ENCODE data around the gene SLC38A3.

GRCh38 chr3:50183755-50184154 is 21.3 kb upstream of the SLC38A3 start:
- TF ChIP-seq CTCF (IDR thresholded peaks at IDR 0.05) (no peak), POLR2A (IDR thresholded peaks at IDR 0.05) (no peak)

All from Peyer's patch (tissue), 4 donors.